Mucosa of stomach (tissue), 1 donor: Measurements from ENCODE around the gene HBE1.

ENCODE experiments used
- H3K27me3 ChIP-seq: one replicate; pipeline ENCODE4 v1.7.0; 2013; ENCODE audit warnings: mild to moderate bottlenecking, low read length; ENCODE audit not compliant: control insufficient read depth, insufficient read depth
- H3K36me3 ChIP-seq: one replicate; pipeline ENCODE4 v1.7.0; 2013; ENCODE audit warnings: low read length; ENCODE audit not compliant: control insufficient read depth, insufficient read depth
- H3K4me1 ChIP-seq: one replicate; pipeline ENCODE4 v1.7.0; 2013; ENCODE audit warnings: mild to moderate bottlenecking, low read length; ENCODE audit not compliant: control insufficient read depth, insufficient read depth
- H3K4me3 ChIP-seq: one replicate; pipeline ENCODE4 v1.7.0; 2013; ENCODE audit warnings: low read length
- H3K9ac ChIP-seq: one replicate; pipeline ENCODE4 v1.7.0; 2013; ENCODE audit warnings: mild to moderate bottlenecking, low read length, moderate library complexity
- H3K9me3 ChIP-seq: one replicate; pipeline ENCODE4 v1.7.0; 2013; ENCODE audit warnings: mild to moderate bottlenecking, low read length, moderate library complexity; ENCODE audit not compliant: control insufficient read depth
- donor health status: Pancreatic carcinoma.

The HBE1 gene

DNA sequence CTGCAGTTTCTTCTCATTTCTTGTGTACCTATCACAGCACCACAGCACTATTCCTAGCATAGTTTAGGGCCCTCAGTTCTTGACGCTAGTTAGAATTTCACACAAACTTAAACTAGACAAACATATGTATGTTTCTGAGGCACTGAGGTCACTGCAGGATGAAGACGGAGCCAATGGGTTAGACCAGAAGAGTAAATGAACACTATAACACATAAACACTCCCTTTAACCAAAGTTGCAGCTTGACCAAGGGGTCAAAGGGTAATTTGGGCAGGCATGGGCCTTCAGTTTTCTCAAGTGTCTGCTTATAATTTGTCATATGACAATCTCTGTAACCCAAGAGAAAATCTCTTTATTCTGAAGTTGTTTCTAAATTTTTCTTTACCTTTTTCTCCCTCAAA is 12.9 kb upstream of the HBE1 start:
- Histone ChIP-seq H3K4me1 (no peaks in the 10 kb centered on the region), H3K9ac (no peak overlapping the region), H3K4me3 (no peak overlapping the region), H3K9me3 (no peaks in the 10 kb centered on the region), H3K36me3 (no peaks in the 10 kb centered on the region), H3K27me3 (no peaks in the 10 kb centered on the region)

DNA sequence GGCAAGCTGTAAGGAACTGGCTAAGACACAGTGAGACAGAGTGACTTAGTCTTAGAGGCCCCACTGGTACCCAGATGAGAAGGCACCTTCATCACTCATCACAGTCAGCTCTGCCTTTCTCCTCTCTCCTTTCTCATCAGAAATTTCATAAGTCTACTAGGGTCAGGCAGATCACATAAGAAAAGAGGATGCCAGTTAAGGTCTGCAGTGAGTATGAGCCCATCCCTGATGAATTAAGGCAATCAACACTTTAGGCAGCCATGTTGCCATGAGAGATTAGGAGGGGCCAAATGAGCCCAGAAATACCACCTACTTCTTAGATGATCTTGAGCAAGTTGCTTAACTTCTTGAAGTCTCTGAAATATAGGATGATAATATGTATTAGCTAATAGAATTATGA is 11.9 kb upstream of the HBE1 start:
- Histone ChIP-seq H3K4me3 (no peak overlapping the region), H3K9me3 (no peaks in the 10 kb centered on the region), H3K27me3 (no peaks in the 10 kb centered on the region), H3K4me1 (no peaks in the 10 kb centered on the region), H3K36me3 (no peaks in the 10 kb centered on the region), H3K9ac (no peak overlapping the region)

DNA sequence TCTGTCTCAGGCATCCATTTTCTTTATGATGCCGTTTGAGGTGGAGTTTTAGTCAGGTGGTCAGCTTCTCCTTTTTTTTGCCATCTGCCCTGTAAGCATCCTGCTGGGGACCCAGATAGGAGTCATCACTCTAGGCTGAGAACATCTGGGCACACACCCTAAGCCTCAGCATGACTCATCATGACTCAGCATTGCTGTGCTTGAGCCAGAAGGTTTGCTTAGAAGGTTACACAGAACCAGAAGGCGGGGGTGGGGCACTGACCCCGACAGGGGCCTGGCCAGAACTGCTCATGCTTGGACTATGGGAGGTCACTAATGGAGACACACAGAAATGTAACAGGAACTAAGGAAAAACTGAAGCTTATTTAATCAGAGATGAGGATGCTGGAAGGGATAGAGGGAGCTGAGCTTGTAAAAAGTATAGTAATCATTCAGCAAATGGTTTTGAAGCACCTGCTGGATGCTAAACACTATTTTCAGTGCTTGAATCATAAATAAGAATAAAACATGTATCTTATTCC is 10.9 kb upstream of the HBE1 start:
- Histone ChIP-seq H3K9ac (no peak overlapping the region), H3K27me3 (no peaks in the 10 kb centered on the region), H3K4me3 (no peak overlapping the region), H3K9me3 (no peaks in the 10 kb centered on the region), H3K4me1 (no peaks in the 10 kb centered on the region), H3K36me3 (no peaks in the 10 kb centered on the region)

DNA sequence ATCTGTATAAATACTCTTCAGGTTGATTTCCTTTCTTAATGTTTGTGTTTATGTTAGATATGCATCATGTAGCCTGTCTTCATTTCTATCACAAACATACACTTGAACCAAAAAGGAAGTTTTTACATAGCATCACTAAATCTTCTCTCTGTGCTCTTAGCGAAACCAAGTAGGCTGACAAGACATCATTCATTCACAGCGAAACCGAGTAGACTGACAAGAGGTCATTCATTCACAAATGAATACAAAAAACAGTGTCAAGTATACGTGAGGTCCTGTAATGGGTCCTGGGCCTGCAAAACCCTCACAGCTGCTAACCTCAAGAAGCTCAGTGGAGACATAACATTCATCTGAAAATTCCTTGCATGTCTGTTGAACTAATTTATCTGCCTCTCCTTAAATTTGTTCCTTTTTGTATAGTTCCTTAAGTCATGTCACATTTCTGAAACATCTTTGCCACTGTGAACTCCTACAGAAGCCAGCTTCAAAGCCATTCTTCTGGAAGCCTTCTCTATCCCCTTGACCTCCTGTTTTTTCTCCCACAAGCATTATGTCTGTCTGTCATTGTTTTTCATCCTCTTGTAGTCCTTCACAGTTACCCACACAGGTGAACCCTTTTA is 9.8 kb upstream of the HBE1 start:
- H3K4me1 ChIP-seq: no peaks in the 10 kb centered on the region
- H3K36me3 ChIP-seq: no peaks in the 10 kb centered on the region
- H3K9me3 ChIP-seq: no peaks in the 10 kb centered on the region
- no peak overlapping the region for H3K9ac ChIP-seq
- no peaks in the 10 kb centered on the region for H3K27me3 ChIP-seq
- no peak overlapping the region for H3K4me3 ChIP-seq

DNA sequence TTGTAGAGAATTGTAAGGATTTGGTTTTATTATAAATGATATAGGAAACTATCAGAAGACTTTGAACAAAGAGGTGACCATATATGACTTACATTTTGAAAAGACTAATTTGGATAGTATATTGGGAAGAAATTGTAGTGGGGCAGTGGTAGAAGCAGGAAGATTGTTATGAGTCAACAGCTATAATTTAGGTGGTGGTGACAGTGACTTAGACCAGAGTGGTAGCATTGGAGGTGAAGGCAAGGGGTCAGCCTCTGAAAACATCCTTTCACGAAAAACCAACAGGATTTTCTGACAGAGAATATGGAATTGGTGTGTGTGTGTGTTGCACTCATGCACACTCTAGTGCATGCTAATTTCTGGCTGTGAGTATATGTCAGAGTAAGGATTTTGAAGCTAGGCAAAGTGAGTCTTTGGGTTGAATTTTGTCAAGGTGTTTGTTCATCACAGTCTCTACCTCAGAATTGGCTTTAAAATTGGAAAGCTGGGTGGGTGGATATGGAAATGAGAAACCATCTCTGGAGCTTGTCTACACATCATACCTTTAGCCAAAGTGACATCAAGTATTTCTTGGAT is 8.2 kb upstream of the HBE1 start:
- H3K9ac ChIP-seq: no peak overlapping the region
- no peak overlapping the region for H3K4me3 ChIP-seq
- no peaks in the 10 kb centered on the region for H3K9me3 ChIP-seq
- H3K36me3 ChIP-seq: no peaks in the 10 kb centered on the region
- H3K4me1 ChIP-seq: no peaks in the 10 kb centered on the region
- no peaks in the 10 kb centered on the region for H3K27me3 ChIP-seq

DNA sequence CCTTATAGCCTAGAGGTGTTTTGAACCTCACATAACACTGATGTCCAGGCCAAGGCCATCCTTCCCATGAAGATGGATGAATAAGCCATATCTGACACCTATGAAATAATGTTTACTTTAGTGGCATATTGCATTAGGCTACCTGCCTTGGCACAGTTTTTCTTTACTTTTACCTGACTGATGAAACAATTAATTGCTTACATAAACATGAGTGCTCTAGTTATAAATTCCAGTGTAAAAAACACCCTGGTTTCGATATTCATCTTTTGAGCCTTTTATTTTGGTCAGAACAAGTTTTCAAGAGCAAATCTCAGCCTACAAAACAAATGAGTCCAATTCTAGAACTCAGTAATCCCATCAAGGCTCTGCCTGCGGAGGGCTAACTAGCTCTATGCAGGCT is 7.0 kb upstream of the HBE1 start:
- Histone ChIP-seq H3K4me1 (no peaks in the 10 kb centered on the region), H3K4me3 (no peak overlapping the region), H3K9ac (no peak overlapping the region), H3K9me3 (no peaks in the 10 kb centered on the region), H3K36me3 (no peaks in the 10 kb centered on the region), H3K27me3 (no peaks in the 10 kb centered on the region)

DNA sequence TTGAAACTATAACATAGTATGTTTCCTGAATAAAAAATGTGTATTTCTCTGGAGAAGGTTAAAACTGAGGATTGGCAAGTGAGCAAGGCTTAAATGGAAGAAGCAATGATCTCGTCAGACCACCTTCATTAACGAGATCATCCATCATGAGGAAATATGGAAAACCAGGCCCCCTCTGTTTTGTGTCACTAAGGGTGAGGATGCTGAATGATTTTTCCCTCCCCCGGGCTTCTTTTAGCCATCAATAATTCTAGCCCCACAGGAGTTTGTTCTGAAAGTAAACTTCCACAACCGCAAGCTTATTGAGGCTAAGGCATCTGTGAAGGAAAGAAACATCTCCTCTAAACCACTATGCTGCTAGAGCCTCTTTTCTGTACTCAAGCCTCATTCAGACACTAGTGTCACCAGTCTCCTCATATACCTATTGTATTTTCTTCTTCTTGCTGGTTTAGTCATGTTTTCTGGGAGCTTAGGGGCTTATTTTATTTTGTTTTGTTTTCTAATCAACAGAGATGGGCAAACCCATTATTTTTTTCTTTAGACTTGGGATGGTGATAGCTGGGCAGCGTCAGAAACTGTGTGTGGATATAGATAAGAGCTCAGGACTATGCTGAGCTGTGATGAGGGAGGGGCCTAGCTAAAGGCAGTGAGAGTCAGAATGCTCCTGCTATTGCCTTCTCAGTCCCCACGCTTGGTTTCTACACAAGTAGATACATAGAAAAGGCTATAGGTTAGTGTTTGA is 5.8 kb upstream of the HBE1 start:
- Histone ChIP-seq H3K9ac (no peak overlapping the region), H3K4me3 (no peak overlapping the region), H3K27me3 (no peaks in the 10 kb centered on the region), H3K9me3 (no peaks in the 10 kb centered on the region), H3K36me3 (no peaks in the 10 kb centered on the region), H3K4me1 (no peaks in the 10 kb centered on the region)

DNA sequence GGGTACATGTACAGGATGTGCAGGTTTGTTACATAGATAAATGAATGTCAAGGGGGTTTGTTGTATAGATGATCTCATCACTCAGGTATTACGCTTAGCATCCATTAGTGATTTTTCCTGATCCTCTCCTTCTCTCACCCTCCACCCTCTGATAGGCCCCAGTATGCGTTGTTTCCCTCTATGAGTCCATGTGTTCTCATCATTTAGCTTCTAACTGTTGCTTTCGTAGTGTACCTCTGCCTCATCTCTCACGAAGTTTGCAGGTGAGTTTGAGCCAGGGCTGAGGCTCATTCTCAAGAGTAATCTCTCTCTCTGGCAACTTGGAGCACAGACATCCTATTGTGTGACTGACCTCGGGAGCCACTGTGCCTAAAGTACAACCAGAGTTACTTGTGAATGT is 4.7 kb upstream of the HBE1 start:
- H3K4me1 ChIP-seq: no peaks in the 10 kb centered on the region
- H3K9me3 ChIP-seq: no peaks in the 10 kb centered on the region
- H3K9ac ChIP-seq: no peak overlapping the region
- H3K36me3 ChIP-seq: no peaks in the 10 kb centered on the region
- no peaks in the 10 kb centered on the region for H3K27me3 ChIP-seq
- no peak overlapping the region for H3K4me3 ChIP-seq

DNA sequence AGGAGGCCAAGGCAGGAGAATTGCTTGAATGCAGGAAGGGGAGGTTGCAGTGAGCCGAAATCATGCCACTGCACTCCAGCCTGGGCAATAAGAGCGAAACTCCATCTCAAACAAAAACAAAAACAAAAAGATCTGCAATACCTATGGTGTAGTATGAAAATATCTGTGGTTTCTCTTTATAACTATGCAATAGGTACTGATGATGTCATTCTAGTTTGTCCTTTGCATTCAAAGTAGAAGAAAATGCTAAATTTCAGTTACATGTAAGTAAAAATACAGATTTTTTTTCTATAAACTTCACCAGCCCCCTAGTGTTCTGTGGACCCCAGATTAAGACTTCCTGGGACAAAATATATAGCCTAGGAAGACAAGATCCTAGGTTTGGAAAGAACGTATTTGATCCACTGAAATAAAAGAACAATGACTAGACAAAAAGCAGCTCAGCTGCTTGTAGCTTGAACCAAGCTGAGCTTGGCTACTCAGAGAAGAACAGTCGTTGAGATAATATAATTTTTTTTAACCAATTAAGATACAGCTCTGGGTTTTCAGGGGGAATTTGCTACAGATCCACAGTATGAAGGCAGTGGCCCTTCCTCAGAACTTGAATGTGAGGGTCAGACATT is 2.8 kb upstream of the HBE1 start:
- H3K27me3 ChIP-seq: no peaks in the 10 kb centered on the region
- H3K9ac ChIP-seq: no peak overlapping the region
- H3K9me3 ChIP-seq: no peaks in the 10 kb centered on the region
- H3K4me1 ChIP-seq: no peaks in the 10 kb centered on the region
- H3K36me3 ChIP-seq: no peaks in the 10 kb centered on the region
- no peak overlapping the region for H3K4me3 ChIP-seq

DNA sequence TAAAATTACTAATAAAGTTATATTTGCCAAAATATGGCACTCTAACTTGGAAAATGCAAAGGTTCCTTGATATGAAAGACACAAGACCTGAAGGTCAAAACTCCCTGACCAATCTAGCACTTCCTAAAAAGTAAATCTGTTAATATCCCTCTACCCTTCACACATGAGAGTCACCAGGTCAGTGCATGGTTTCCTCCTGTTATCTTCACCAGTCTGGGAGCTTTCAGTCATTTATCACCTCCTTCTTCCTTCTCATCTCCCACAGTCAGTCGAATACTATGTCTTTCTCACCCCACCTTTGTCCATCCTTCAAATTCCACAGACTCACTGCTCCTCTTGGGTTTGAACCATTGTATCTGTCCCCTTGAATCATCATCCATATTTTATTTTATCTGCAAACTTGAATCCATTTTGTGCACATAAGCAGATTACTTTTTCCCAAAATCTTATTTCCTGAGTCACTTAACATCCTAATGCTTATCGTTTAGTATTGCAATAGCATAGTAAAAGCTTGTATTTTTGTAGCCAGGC is 2.6 kb downstream of the HBE1 start:
- Histone ChIP-seq H3K36me3 (no peaks in the 10 kb centered on the region), H3K9ac (no peak overlapping the region), H3K27me3 (no peaks in the 10 kb centered on the region), H3K4me1 (no peaks in the 10 kb centered on the region), H3K9me3 (no peaks in the 10 kb centered on the region), H3K4me3 (no peak overlapping the region)

DNA sequence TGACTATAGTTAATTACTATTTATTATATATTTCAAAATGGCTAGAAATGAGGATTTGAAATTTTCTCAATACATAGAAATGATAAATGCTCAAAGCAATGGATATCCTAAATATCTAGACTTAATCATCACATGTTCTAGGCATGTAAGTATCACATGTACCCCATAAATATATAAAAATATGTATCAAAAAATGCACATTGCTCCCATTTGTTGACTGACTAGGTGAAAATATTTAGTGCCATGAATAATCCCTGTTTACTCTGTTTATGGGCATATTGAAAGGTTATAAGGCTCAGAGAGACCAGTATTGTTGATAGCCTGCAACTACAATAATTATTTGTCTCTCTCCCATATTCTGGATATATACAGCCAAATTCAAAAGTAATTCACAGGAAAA is 3.1 kb downstream of the HBE1 start:
- Histone ChIP-seq H3K27me3 (no peaks in the 10 kb centered on the region), H3K36me3 (no peaks in the 10 kb centered on the region)

DNA sequence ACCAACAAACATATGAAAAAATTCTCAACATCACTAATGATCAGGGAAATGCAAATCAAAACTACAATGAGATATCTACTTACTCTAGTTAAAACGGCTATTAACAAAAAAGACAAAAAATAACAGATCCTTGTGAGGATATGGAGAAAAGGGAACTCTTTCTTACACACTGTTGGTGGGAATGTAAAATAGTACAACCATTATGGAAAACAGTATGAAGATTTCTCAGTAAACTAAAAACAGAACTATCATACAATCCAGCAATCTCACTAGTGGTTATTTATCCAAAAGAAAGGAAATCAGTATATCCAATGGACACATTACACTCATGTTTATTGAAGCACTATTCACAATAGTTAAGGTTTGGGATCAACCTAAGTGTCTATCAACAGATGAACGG is 3.9 kb downstream of the HBE1 start:
- no peaks in the 10 kb centered on the region for H3K27me3 ChIP-seq
- no peaks in the 10 kb centered on the region for H3K36me3 ChIP-seq
- no peak overlapping the region for H3K4me3 ChIP-seq
- no peaks in the 10 kb centered on the region for H3K9me3 ChIP-seq
- H3K4me1 ChIP-seq: no peaks in the 10 kb centered on the region
- H3K9ac ChIP-seq: no peak overlapping the region

More for the DNA sequence above, 3.1 kb downstream of the HBE1 start:
- Histone ChIP-seq H3K4me3 (no peak overlapping the region), H3K4me1 (no peaks in the 10 kb centered on the region), H3K9me3 (no peaks in the 10 kb centered on the region), H3K9ac (no peak overlapping the region)
